GM13977 (cell line): ENCODE results near the gene SAA4.
A peak's percentile ranks its signal among the peaks of the same experiment; 100 is the strongest.
"Not testable (repeated sequence)": the region's sequence is repeated elsewhere in the genome, so short reads cannot be mapped to it uniquely, and the experiment has no call there.

Experiments used
- DNase-seq: peaks from one replicate; pipeline ENCODE4 v3.0.0; 2012; ENCODE audit warnings: low spot score
- CTCF ChIP-seq: IDR thresholded peaks from 2 replicates; pipeline ENCODE4 v1.5.1; 2012; ENCODE audit warnings: mild to moderate bottlenecking, control low read depth; ENCODE audit not compliant: insufficient read depth; ENCODE audit errors: extremely low read depth, missing control alignments
- in situ Hi-C: fragments of 300-500 bp; cut with MboI; formaldehyde crosslinking; loops from one replicate; pipeline ENCODE4 v1.12.0; 2022; ENCODE audit warnings: low sequenced_read_pairs, low pct_unique_long_range_greater_than_20kb, mixed read lengths, inconsistent platforms; ENCODE audit not compliant: unreplicated experiment

The SAA4 gene

DNA sequence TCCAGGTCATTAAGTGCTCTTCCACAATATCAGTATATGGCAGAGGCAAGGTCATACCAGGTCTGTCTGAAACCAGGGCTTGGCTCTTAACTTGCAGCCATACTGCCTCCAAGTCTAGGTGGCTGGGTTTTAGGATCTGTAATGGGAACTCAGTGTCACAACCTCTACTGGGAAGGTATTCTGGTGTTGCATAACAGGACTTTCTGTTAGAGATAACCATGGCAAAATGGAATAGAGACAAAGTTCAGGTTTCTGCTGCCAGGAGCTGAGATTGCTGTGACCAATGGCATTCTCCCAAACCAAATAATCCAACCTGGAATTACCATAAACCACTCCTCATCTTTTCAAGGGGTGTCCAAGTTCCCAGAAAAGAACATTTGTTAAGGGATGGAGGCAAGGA, 22.7 kb upstream of the SAA4 start:
- in situ Hi-C loops, result no loop called here
- peak; percentile 3 for DNase-seq
- no peak for TF ChIP-seq CTCF

GRCh38 chr11:18254781-18255361, 18.3 kb upstream of the SAA4 start:
- in situ Hi-C loops, result no loop called here
- TF ChIP-seq CTCF, result no peak
- no peak for DNase-seq

- no peak for TF ChIP-seq CTCF
- no peak for DNase-seq
- in situ Hi-C loops, result no loop called here
Measured at GRCh38 chr11:18253778-18254338, 17.3 kb upstream of the SAA4 start.

- in situ Hi-C loops, result no loop called here
- DNase-seq, result no peak
- TF ChIP-seq CTCF, result no peak
Measured at GRCh38 chr11:18253233-18253632, 16.6 kb upstream of the SAA4 start.

- no peak for TF ChIP-seq CTCF
- no peak for DNase-seq
- in situ Hi-C loops, result no loop called here
Measured at GRCh38 chr11:18248561-18248960, 12.0 kb upstream of the SAA4 start, which contains the start of gene SAA2. TSS of gene SAA2 (minus strand) at chr11:18248668. CDS start at chr11:18248011, 657 bp downstream.

DNA sequence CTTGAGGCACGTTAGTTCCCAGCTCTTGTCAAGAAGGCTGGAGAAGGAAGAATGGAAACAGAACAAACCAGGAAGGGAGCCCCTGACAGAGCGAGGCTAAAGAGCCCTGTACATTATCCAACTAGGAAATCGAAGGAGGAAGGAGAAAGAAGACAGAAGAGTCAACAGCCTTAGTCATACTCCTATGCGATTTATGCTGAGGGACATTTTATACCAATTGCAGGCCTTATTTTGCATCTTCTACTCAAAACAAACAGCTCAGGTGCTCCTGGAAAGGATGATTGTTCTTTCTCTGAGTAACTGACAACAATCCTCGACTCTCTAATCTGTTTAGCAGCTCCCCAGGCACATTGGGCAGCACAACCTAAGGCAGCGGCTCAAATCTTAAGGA, 10.6 kb upstream of the SAA4 start:
- in situ Hi-C loops, result not testable (repeated sequence)

DNA sequence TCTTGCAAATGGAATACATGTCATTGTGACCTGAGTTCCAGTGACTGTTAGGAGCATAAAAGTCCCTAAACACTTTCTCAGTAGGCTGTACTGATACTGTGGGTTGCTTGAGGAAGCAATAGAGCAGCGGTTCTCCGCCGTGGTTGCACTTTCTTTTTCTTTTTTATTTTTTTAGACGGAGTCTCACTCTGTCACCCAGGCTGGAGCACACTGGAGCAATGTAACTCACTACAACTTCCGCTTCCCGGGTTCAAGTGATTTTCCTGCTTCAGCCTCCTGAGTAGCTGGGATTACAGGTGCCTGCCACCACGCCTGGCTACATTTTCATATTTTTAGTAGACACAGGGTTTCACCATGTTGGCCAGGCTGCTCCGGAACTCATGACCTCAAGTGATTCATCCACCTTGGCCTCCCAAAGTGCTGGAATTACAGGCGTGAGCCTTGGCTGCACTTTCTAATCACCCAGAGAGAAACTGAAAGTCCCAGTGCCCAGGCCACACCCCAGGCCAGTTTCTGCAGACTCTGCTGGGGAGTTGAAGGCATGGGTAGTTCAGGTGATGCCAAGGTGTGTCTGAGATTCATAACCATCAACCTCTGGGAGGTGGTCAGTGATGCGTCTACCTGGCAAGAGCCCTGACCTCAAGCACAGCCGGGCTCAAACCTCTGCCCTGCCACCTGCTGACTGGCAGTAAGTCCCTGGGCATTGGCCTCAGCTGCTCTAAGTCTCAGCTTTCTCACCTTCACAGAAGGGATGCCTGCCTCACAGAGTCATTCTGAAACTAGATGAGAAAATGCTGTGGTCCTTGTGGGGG, 10.0 kb upstream of the SAA4 start:
- TF ChIP-seq CTCF, result peak; percentile 19
- in situ Hi-C loops, result not testable (repeated sequence)
- DNase-seq, result peak; percentile 65

More for the DNA sequence above, 10.6 kb upstream of the SAA4 start:
- DNase-seq, result not testable (repeated sequence)
